Measurements from ENCODE around the gene AURKB. TPM values are rescaled to one million over a fixed set of nuclear protein-coding genes. Genes with fewer than 3 reads are reported as not detected.

AURKB gene
- total and polyA plus RNA-seq, 2 of the 4 experiments (the other 2 are of a cell fraction) = 45.9 to 62.0 TPM

GRCh38 chr17:8231701-8232100, 21.3 kb upstream of the AURKB start:
- Histone ChIP-seq H2BK15ac (ENCODE audit: low read depth, low read length) (no peak overlapping the region), H3K4me2 (ENCODE audit: low read depth, low read length) (no peak overlapping the region), H2BK5ac (ENCODE audit: low read depth, low read length, poor library complexity, severe bottlenecking) (no peak overlapping the region), H3K9ac (ENCODE audit: low read depth, low read length) (no peak overlapping the region), H3K36me3 (ENCODE audit: control insufficient read depth, insufficient read depth, low read length) (peaks cover 57% of the 10 kb centered on the region), H4K8ac (ENCODE audit: low read depth in 2 of 2, low read length in 2 of 2) (no peak overlapping the region), H3K4ac (ENCODE audit: low read depth, low read length) (no peak overlapping the region), H2BK20ac (ENCODE audit: low read depth, low read length) (no peak overlapping the region), H2AFZ (replicated peaks; ENCODE audit: low read length, poor library complexity) (no peak overlapping the region), H3K23ac (ENCODE audit: low read depth, low read length) (no peak overlapping the region), H2AK9ac (replicated peaks; ENCODE audit: low read depth, low read length, poor library complexity) (peak overlapping the region; percentile 46), H3K4me1 (ENCODE audit: control insufficient read depth, insufficient read depth, low read length) (peaks cover 4% of the 10 kb centered on the region; the same call in 1 of the 2 replicates), H3K56ac (ENCODE audit: extremely low read depth, insufficient read depth, low read length) (no peak overlapping the region), H2AK5ac (ENCODE audit: low read depth, low read length) (no peak overlapping the region), H3K27me3 (ENCODE audit: control insufficient read depth, insufficient read depth, low read length) (no peaks in the 10 kb centered on the region), H3K18ac (ENCODE audit: low read depth, low read length) (no peak overlapping the region), H3K4me3 (ENCODE audit: insufficient read depth, low read depth, low read length) (no peak overlapping the region), H4K5ac (ENCODE audit: low read depth, low read length) (no peak overlapping the region), H4K91ac (ENCODE audit: insufficient read depth, low read depth, low read length) (no peak overlapping the region), H3K27ac (ENCODE audit: insufficient read depth, low read length) (no peak overlapping the region), H3K79me1 (ENCODE audit: low read depth in 1 of 2, low read length in 2 of 2) (peaks cover 0 to 5% of the 10 kb centered on the region in 2 experiments; a peak in 1 of 4 replicates), H2BK120ac (ENCODE audit: low read depth, low read length) (no peak overlapping the region), H4K20me1 (ENCODE audit: insufficient read depth, low read length) (peaks cover 8% of the 10 kb centered on the region; the same call in 1 of the 2 replicates), H3K9me1 (ENCODE audit: insufficient read depth, low read length) (0 out of 2 replicates have a peak, but pooled peaks cover 3% of the 10 kb centered on the region), H3K14ac (replicated peaks; ENCODE audit: low read depth, low read length) (no peak overlapping the region), H3K9me3 (ENCODE audit: control insufficient read depth, insufficient read depth, low read length) (no peaks in the 10 kb centered on the region)
- POLR2A ChIA-PET (ENCODE audit: unreplicated experiment) = no interaction called here
- intact Hi-C loops (cut with micrococcal nuclease) (no loop called here), in situ Hi-C loops (cut with MboI; ENCODE audit: low sequenced_read_pairs) (no loop called here), dilution Hi-C loops (cut with HindIII; ENCODE audit: low sequenced_read_pairs, unreplicated experiment) (loop anchor here (25.0 kb wide), 1 partner anchor 119 kb away; the partner anchor contains the start of genes ALOXE3 and HES7)
- CTCF ChIA-PET = no interaction called here
- 100% methylated on average over 1 of the region's 10 CpGs; no CpG with 5 or more reads in 1 of the 2 experiments for WGBS, 2 experiments (ENCODE audit: extremely low coverage in 2 of 2, insufficient read length in 1 of 2)
- ATAC-seq (ENCODE audit: low read depth) (no peak), DNase-seq (no peak)
- TF ChIP-seq NFE2L2 (IDR thresholded peaks at IDR 0.05; ENCODE audit: low read depth, low read length) = no peak
- no peak for TF ChIP-seq MAFK (IDR thresholded peaks at IDR 0.05; ENCODE audit: low read depth, low read length)
- no peak for TF ChIP-seq USF2 (IDR thresholded peaks at IDR 0.05; ENCODE audit: low read depth, low read length)
- no peak for TF ChIP-seq ELK1 (IDR thresholded peaks at IDR 0.05; ENCODE audit: borderline replicate concordance, low read depth, low read length)
- no peak for TF ChIP-seq FOS (IDR thresholded peaks at IDR 0.05; ENCODE audit: low read depth, low read length)
- no peak for TF ChIP-seq RCOR1 (IDR thresholded peaks at IDR 0.05; ENCODE audit: insufficient replicate concordance, low read length)
- TF ChIP-seq CTCF (conservative IDR thresholded peaks at IDR 0.05; ENCODE audit: low read depth, low read length) = no peak
- TF ChIP-seq RAD21 (IDR thresholded peaks at IDR 0.05; ENCODE audit: low read length) = no peak
- no peak for TF ChIP-seq SMC3 (IDR thresholded peaks at IDR 0.05; ENCODE audit: low read depth, low read length)
- no TSS peak for BruUV-seq (replicated peaks)
